NCI-H1105 treated with DMSO at 0.1 percent for 48 hours (cell line): ENCODE results near the gene POM121C.
"Not testable (repeated sequence)": the region's sequence is repeated elsewhere in the genome, so short reads cannot be mapped to it uniquely, and the experiment has no call there.

Experiments used
- DNase-seq: peaks from one replicate; lab custom pipeline; 2025; lab: John Stamatoyannopoulos, UW

The POM121C gene

DNA sequence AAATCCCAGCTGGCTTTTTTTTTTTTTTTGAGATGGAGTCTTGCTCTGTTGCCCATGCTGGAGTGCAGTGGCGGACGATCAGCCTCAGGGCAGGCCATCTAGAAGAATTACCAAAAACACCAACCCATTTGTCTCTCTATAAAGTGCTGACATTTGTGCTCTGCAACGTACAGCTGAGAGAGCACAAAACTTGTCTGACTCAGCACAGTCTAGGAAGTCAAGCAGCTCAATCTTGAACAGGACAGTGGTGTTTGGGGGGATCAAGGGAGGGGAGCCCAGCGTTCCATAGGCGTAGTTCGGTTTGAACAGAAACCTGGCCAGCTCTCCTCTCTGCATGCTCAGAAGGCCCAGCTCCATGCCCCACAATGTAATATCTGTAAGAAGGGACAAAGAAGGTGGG lies 92.9 kb downstream of the POM121C start:
- not testable (repeated sequence) for DNase-seq

DNA sequence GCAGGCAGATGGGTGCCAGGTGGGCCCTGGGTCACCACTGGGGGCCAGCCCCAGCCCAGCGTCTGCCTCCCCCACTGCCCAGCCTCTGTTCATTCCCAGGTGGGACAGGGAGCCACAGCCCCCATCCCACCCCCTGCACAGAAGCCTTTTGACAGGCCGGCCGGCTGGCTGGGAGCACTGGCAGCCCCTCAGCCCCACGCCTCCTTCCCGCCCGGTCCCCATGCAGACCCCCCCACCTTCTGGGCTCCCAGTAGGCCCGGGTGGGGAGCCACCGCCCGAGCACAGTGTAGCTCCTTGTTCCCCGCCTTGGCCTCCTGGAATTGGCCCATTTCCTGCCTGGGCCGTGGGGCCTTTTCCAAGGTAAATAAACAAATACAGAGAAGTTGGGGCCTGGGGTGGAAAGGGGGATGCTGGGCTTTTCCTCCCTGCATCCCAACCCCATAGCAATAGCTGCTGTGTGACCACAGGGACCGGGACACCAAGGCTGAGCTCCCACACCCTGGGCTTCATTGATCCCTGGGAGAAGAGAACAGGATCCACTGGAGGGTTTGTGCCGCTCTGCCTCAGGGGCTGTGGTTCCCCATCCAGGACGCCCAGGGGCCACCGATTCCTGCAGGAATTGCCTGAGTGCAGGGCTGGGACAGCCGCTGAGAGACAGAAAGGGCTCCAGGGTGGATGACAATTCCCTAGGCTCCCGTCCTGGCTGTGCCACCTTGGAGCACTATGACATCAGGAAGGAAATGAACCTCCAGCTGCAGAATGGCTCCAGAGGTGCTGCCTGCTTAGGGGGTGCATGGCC lies 111.4 kb downstream of the POM121C start:
- DNase-seq, result not testable (repeated sequence)

DNA sequence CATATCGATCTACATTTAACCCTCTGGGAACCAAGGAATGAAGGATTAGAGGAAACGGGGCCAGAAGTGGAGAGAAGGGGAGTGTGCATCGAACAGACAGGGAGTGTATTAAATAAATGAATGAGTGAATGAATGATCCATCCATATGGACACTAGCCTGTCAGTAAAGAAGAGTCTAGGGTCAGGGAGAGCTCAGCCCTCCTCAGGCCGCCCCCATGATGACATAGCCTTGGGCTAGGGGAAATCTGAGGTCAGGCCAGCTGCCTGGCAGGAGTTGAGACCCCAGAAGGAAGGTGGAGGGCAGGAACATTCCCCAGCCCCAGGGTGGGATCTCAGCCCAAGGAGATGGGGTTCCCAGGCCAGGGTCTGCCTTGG lies 112.0 kb downstream of the POM121C start:
- not testable (repeated sequence) for DNase-seq

DNA sequence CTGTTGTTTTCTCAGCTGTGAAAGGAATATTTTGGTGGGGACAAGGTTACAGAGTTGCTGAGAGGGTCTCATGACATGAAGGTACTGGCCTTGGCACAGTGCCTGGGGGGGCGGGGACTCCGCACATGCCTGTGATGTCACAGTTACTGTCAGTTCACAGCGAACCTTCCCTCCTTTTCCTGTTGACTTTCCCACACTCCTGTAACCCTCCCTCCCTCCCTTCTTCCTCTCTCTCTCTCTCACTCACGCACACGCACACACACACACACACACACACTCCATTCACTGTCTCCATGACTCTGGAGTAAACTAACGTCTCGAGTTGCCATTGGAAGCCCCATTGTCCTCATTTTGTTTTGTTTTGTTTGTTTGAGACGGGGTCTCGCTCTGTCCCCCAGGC lies 118.8 kb downstream of the POM121C start:
- DNase-seq, result not testable (repeated sequence)
